HG03565 (cell line): ENCODE data around the gene LRRTM1.

ENCODE experiments used
- ATAC-seq: cut with Tn5 transposase; IDR thresholded peaks from one replicate; pipeline ENCODE4 v1.9.1; 2021; ENCODE audit warnings: mild to moderate bottlenecking, moderate library complexity; ENCODE audit not compliant: unreplicated experiment

LRRTM1 gene

GRCh38 chr2:80303006-80303908 is 1.3 kb downstream of the LRRTM1 start:
- no peak for ATAC-seq

GRCh38 chr2:80302314-80303005 is 2.1 kb downstream of the LRRTM1 start:
- no peak for ATAC-seq

GRCh38 chr2:80302001-80302313 is 2.6 kb downstream of the LRRTM1 start:
- ATAC-seq = no peak

DNA sequence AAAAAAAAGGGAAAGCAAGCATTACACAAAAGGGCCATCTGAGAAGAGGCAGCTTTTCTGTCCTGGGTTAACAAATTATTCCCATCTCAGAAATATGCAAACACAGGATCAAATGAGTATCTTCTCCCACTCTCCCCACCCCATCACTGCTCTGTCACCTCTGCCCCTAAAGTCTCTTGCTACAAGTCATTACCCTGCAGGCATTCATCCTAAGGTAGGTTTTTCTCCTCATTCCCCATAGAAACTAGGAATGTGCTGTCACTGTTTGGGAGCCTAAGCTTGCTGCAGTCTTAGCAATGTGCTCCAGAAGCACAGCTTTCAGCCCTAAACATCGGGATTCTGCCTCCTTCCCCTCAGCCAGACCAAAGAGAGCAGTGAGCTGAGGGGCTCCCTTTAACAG is 3.6 kb downstream of the LRRTM1 start:
- no peak for ATAC-seq

DNA sequence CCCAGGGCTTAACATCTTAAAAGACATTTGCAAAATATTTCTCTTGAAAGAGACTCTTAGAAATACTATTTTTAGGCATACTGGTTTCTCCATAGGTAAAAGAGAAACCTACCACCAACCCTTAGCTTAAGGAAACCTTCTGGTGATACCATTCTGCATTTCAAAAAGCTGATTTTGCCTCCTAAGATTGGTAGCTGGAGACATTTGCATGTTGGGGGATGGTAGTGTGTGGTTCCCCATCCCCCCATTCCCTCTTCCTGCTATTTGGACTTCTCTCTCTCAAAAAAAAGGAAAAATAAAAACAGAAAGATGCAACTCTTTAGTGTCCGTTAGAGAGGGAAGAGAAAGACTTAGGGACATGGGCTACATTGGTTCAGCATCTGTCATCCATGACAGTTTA is 4.2 kb downstream of the LRRTM1 start:
- ATAC-seq = no peak

DNA sequence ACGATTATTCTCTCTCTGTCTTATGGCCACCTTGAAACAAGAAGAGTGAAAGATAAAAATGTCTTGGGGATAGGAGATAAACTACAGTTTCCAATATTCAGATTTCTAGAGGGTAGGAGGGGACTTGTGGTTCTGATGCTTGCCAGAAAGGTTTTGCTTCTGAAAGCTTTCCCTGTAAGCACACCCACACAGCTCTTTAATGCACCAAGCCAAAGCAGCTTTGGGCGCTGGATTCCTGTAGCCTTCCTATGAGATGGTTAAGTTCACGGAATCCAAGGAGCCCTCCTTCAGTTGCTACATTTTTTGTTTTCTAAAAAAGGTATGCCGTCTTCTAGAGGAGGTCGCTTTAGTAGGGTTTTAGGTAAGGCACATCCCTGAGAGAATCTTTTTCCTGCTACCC is 4.9 kb downstream of the LRRTM1 start:
- no peak for ATAC-seq

- ATAC-seq = no peak
These were observed 5.6 kb downstream of the LRRTM1 start for GRCh38 chr2:80298954-80299353.

DNA sequence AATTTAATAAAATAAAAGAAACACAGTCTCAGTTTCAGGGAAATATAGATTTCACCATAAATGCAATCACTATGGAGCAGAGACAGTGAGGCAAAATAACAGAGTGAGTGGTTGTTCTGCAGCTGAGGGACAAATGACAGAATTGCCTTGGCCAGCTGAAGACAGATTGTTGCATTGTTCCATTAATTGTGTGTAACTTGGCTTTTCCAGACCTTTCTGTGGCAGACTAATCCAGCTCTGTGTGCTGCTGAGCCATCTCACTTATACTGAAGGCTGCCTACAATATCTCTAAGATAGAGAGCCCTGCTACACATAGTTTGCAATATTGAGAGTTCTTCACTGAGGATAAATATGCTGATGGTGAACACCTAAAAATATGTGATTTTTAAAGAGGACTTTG is 11.5 kb downstream of the LRRTM1 start:
- ATAC-seq = no peak

GRCh38 chr2:80292474-80292873 is 12.1 kb downstream of the LRRTM1 start:
- ATAC-seq = no peak

DNA sequence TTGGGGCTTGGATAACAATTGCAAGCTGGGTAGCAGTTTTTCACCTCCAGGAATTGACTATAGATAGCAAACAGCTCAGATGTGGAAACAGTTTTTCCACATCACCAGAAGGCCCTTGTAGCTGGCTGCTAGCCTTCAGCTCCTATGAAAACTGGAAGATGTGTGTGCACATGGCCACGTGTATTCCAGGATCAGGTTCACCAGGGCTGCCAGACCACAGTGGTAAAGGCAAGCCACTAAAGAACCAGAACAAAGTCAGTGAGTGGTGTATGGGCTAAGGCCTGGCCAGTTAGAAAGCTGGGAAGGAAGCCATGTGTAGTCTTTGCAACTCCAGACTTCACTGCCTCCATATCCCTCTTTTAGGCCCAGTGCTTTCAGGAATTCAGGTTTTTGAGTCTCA is 12.9 kb downstream of the LRRTM1 start:
- ATAC-seq = no peak

DNA sequence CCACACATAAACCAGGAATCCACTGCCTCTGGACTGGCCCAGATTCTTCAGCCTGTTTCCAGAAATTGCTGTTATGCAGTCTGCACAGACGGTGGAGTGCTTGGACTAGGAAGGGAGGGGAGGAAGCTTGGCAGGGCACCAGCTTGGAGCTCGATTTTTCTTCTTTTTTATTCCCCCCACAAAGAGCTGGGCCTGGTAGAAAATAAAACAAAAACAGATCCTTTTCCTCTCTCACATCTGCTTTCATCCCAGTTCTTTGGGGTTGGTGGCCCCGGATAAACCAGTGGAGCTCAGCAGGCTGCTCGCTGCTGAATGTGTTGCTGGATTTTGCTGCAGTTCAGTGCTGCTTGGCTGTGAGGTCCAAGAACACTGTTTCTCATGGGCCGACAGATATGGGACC is 16.0 kb downstream of the LRRTM1 start:
- ATAC-seq = no peak

GRCh38 chr2:80281049-80281448 is 23.5 kb downstream of the LRRTM1 start:
- no peak for ATAC-seq

DNA sequence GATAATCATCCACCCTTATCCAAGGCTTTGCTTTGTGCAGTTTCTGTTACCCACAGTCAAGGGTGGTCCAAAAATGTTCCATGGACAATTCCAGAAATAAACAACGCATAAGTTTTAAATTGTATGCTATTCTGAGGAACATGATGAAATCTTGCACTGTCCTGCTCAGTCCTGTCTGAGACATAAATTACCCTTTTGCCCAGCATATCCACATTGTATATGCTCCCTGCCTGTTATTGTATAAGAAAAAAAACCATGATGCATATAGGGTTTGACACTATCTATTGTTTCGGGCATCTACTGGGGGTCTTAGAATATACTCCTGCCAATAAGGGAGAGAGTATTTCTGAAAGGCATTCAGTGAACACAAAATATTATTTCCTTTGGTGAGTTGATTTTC is 24.0 kb downstream of the LRRTM1 start:
- ATAC-seq = no peak

- no peak for ATAC-seq
These were observed 34.7 kb downstream of the LRRTM1 start for GRCh38 chr2:80269806-80270205.

DNA sequence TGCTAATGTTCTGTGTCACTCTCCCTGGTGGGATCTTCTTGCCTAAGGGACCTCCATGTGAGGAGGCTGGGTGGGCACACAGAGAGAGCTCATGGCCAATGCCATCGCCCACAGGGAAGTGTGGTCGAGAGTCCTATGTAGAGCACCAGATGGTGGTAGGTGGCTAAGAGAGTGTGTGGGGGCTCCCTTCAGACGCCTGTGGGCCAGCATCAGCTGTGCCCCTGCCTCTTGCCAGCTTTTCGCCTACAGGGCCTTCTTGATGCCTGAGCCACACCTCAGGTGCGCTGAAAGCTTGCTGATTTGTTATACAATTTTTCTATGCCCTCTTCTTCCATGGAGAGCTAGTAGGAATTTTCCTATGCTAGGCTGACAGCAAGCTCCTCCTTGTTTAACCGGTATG is 38.3 kb downstream of the LRRTM1 start:
- ATAC-seq = no peak

GRCh38 chr2:80259292-80259691 is 45.3 kb downstream of the LRRTM1 start:
- ATAC-seq = no peak

DNA sequence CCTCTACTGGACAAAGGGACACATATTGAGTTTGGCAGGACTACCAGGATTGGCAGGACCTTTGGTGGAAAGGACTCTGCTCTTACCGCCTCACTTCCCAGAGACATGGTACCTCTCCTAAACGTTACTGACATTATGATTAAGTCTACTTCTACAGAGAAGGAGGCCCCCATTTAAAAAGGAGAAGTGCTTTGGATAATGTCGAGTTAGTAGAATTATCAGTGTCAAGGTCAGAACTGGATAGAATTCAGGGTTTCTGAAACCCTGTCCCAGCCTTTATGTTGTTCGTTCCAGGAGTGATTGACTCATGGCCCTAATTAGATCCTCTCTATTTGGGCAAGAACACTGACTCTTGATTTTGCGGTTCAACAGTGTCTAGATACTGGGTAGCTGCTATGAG is 45.8 kb downstream of the LRRTM1 start:
- ATAC-seq = no peak

- ATAC-seq = no peak
These were observed 46.2 kb downstream of the LRRTM1 start for GRCh38 chr2:80258341-80258740.

GRCh38 chr2:80257450-80257849 is 47.1 kb downstream of the LRRTM1 start:
- ATAC-seq = no peak

DNA sequence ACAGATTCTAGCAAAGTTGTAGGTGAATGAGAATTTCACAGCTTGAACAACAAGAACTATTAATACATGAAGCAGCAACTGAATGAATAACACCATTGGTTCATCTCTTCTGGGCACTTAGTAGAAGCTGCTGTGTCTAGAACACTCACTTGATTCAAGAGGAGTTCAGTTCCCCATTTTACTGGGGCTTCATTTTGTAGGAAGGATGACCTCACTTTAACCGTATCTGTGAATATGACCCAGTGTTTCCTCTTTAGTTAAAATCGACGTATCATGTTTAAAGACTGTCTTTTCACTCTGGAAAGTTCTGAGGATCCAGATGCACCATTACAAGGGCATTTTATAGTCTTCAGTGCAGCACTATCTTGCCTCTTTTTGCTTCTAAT is 47.8 kb downstream of the LRRTM1 start:
- no peak for ATAC-seq

DNA sequence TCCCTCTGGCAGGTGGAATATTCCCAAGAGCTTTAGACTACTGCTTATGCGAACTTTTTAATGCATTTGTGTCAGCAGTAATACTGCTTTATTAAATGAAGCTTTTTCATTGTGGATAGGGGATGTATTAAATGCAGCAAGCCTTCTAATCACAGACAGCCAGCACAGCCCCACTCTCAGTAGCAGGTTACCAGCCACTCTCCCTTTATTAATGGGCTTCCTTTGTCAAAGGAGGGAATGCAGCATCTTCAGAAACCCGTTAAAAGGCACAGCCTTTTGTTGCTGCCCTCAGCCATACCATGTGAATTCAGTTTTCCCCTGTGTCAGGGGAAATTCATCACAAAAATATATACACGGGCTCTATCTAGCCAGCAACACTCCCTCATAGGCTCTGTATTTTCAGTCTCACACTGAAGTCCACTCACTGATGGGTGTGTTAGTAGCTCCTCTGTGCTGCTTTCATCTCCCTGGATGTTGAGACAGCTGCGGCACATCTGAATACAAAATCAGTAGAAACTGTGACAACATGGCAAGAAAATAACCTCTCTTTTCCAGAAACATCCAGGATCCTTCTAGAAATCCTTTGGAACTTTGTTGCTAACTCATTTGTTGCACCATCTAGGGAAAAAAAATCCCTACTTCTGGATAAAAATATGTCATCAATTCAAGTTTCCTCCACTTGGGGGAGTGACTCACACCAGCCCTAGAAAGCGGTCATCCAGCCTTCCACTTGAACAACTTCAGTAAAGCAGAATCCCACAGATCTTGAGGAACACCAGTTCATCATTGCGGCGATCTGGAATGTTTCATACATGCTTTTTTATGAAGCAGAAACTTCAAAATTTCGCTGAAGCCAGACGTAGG is 48.4 kb downstream of the LRRTM1 start:
- no peak for ATAC-seq
